ENCODE measurements around the gene TEX53.

- no peak for TF ChIP-seq CTCF (IDR thresholded peaks at IDR 0.05; ENCODE audit: insufficient read depth, low read length, poor library complexity, severe bottlenecking)
- TF ChIP-seq EZH2phosphoT487 (conservative IDR thresholded peaks at IDR 0.05; ENCODE audit: low read length): no peak
Observed at GRCh38 chr9:114680259-114681001, 22.8 kb upstream of the TEX53 start.

Measured in SU-DHL-6 (cell line).